CD4-positive, alpha-beta memory T cell (primary cell): ENCODE data around the gene NXF1. TPM values are rescaled to one million over a fixed set of nuclear protein-coding genes. Genes with fewer than 3 reads are reported as not detected.
"Not testable (repeated sequence)": the region's sequence is repeated elsewhere in the genome, so short reads cannot be mapped to it uniquely, and the experiment has no call there.

Source experiments
- CTCF ChIA-PET: fragments of 350-600 bp; sonication (Branson Sonifier 250); formaldehyde crosslinking; loops from one replicate; lab custom pipeline; 2021; ENCODE audit warnings: inconsistent platforms; ENCODE audit not compliant: partially characterized antibody; lab: Charles Lee
- POLR2A ChIA-PET: fragments of 350-600 bp; sonication (Branson Sonifier 250); formaldehyde crosslinking; loops from one replicate; lab custom pipeline; 2021; ENCODE audit not compliant: partially characterized antibody; lab: Charles Lee
- DNase-seq, 5 donors: peaks; one replicate each; pipeline versions ENCODE4 v3.0.0 to v3.0.0-alpha.2; 2020 to 2022; ENCODE audit warnings: mixed read lengths in 1 of 5
- H3K27ac ChIP-seq: one replicate; pipeline ENCODE4 v1.7.0; 2013; ENCODE audit warnings: low read depth, low read length
- H3K27me3 ChIP-seq: 2 replicates; pipeline ENCODE4 v1.7.0; 2013; ENCODE audit warnings: mild to moderate bottlenecking, low read length, moderate library complexity; ENCODE audit not compliant: insufficient read depth
- H3K36me3 ChIP-seq: 2 replicates; pipeline ENCODE4 v1.7.0; 2013; ENCODE audit warnings: mild to moderate bottlenecking, low read length, moderate library complexity; ENCODE audit not compliant: insufficient read depth
- H3K4me1 ChIP-seq: 2 replicates; pipeline ENCODE4 v1.7.0; 2013; ENCODE audit warnings: mild to moderate bottlenecking, low read length, moderate library complexity; ENCODE audit not compliant: insufficient read depth
- H3K4me3 ChIP-seq, 2 donors: one replicate each; pipeline ENCODE4 v1.7.0; 2013; ENCODE audit warnings: low read length in 2 of 2, mild to moderate bottlenecking in 1 of 2
- H3K9me3 ChIP-seq, 2 donors: one replicate each; pipeline ENCODE4 v1.7.0; 2013; ENCODE audit warnings: low read length in 2 of 2, control low read depth in 1 of 2; ENCODE audit not compliant: control insufficient read depth in 1 of 2
- H3K27ac Mint-ChIP-seq, 7 donors: one replicate each; pipeline ENCODE4 v1.8.0; 2020 to 2021; ENCODE audit warnings: mixed read lengths in 7 of 7, mild to moderate bottlenecking in 6 of 7, inconsistent platforms in 3 of 7, moderate library complexity in 3 of 7
- H3K27me3 Mint-ChIP-seq, 2 donors: one replicate each; pipeline ENCODE4 v1.8.0; 2020 to 2021; ENCODE audit warnings: mixed read lengths in 2 of 2
- H3K36me3 Mint-ChIP-seq, 2 donors: one replicate each; pipeline ENCODE4 v1.8.0; 2020 to 2021; ENCODE audit warnings: mixed read lengths in 2 of 2, inconsistent platforms in 1 of 2, mild to moderate bottlenecking in 1 of 2
- H3K4me1 Mint-ChIP-seq, 4 donors: one replicate each; pipeline ENCODE4 v1.8.0; 2020 to 2021; ENCODE audit warnings: mixed read lengths in 4 of 4, mild to moderate bottlenecking in 1 of 4
- H3K4me3 Mint-ChIP-seq, 8 donors: one replicate each; pipeline ENCODE4 v1.8.0; 2020 to 2021; ENCODE audit warnings: mixed read lengths in 8 of 8, mild to moderate bottlenecking in 7 of 8, moderate library complexity in 6 of 8, inconsistent platforms in 3 of 8
- H3K9me3 Mint-ChIP-seq, 8 donors: one replicate each; pipeline ENCODE4 v1.8.0; 2020 to 2021; ENCODE audit warnings: mixed read lengths in 8 of 8, mild to moderate bottlenecking in 5 of 8, inconsistent platforms in 3 of 8, moderate library complexity in 1 of 8
- intact Hi-C: fragments of 100-400 bp; cut with micrococcal nuclease; formaldehyde crosslinking; loops from one replicate; pipeline ENCODE4 v1.15.1; 2023
- microRNA-seq: library from miRNA; unstranded; fragments of <30 nt; microRNA quantifications from one replicate; pipeline ENCODE4 v1.2.0, GENCODE V29; 2021; ENCODE audit warnings: borderline replicate concordance, borderline number of aligned reads, borderline microRNAs expressed, mixed read lengths
- polyA plus RNA-seq, 2 donors: library from polyadenylated mRNA; unstranded; fragments of 300-500 nt; fragmentation: Illumina TruSeq; gene quantifications; one replicate each; pipeline ENCODE4 v1.2.3, GENCODE V29; 2021
- total RNA-seq, 2 experiments: library from RNA; stranded (reverse); gene quantifications; one replicate each; pipeline ENCODE4 v1.2.3, GENCODE V29; 2021

Gene NXF1
- total and polyA plus RNA-seq, 4 experiments from 2014 or later, result 75.2 to 196 (median 139) TPM

DNA sequence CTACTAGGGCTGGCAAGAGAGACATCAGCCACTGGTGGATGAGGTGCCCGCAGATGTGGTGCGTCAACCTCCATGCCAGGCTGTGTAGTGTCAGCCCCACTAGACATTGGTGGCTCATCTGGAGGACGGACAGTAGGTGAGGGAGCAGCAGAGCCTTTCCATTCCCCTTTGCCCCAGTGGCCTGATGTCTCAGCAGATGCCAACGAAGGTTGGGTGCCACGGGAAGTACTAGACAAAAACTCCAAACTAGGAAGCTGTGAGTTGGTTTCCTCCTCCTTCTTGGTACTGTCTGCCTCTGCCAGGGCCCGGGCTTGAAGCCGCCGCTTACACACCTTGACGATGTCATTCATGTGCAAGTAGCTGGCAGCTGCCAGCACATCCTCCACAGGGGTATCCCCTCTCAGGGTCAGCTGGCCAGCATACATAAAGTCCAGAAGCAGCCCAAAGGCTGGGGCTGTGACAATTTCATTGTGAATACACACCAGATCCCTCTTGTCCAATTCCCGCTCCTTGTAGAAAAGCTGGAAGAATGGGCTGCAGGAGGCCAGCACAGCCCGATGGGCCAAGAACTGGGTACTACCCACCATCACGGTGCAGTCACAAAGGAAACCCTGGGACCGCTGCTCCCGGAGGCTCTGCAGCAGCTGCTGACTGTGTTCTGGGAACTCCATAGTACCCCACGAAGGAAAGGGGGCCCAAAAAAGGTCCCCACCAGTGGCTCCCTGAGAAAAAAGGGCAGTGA lies 52.1 kb downstream of the NXF1 start:
- H3K27me3 ChIP-seq, result no peaks in the 10 kb centered on the region
- H3K4me3 ChIP-seq, result peak overlapping the region; percentile 68 to 98
- no peaks in the 10 kb centered on the region for H3K9me3 Mint-ChIP-seq
- H3K4me3 Mint-ChIP-seq, result peak overlapping the region; percentile 96 to 99 (median 98)
- peak overlapping the region; percentile 94 to 100 (median 99) for H3K27ac Mint-ChIP-seq
- H3K36me3 ChIP-seq, result peaks cover 11% of the 10 kb centered on the region
- intact Hi-C loops, result loop anchor here (1.0 kb wide), 3 partner anchors 8 to 103 kb away; partner anchors contain the start of gene POLR2G
- no peaks in the 10 kb centered on the region for H3K9me3 ChIP-seq
- ChIA-PET POLR2A (interaction anchor here (0.5 to 10.0 kb wide), 44 partner anchors 9 to 784 kb away, joined by 3 to 231 read pairs (median 7); partner anchors contain the start of genes BSCL2, C11orf98, CSKMT and EEF1G), CTCF (interaction anchor here (0.8 to 4.3 kb wide), 17 partner anchors 8 to 162 kb away, joined by 3 to 28 read pairs (median 5); partner anchors contain the start of genes HNRNPUL2, POLR2G, TAF6L and TMEM179B)
- peak overlapping the region; percentile 90 for H3K27ac ChIP-seq
- no peak for DNase-seq
- H3K36me3 Mint-ChIP-seq, result peaks cover 12 to 20% of the 10 kb centered on the region in 2 donors
- H3K4me1 ChIP-seq, result peaks cover 45% of the 10 kb centered on the region
- no peaks in the 10 kb centered on the region for H3K27me3 Mint-ChIP-seq
- peaks cover 17 to 45% (median 28%) of the 10 kb centered on the region in 4 donors for H3K4me1 Mint-ChIP-seq

DNA sequence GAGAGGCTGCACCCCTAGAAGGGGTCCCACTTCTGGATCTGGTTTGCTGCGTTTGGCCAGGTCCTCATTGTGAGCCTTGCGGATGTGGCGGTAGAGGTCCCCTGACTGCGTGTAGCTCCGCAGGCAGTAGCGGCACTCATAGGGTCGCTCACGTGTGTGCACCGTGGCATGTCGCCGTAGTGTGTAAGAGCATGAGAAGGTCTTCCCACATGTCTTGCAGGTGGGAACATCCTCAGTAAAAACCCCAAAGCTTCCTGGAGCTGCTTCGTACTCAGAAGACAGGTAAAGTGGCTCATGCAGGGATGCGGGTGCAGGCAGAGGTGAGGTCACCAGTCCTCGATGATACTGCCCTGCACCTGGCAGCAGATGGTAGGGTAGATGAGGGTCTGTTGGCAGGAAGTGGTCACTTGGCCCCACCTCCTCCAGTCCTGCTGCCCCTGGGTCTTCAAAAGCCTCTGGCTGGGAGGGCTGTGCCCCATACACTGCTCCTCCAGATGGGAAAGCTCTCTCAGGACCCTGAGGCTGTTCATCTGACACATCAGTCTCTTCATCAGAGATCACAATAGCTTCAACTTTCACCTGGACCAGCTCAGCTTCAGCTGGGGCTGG lies 53.0 kb downstream of the NXF1 start:
- Histone ChIP-seq H3K36me3 (peaks cover 11% of the 10 kb centered on the region), H3K27ac (peak overlapping the region; percentile 90), H3K4me3 (no peak overlapping the region), H3K27me3 (no peaks in the 10 kb centered on the region), H3K4me1 (peaks cover 45% of the 10 kb centered on the region), H3K9me3 (no peaks in the 10 kb centered on the region)
- ChIA-PET CTCF (interaction anchor here (1.4 to 4.3 kb wide), 3 partner anchors 9 to 35 kb away, joined by 4 to 28 read pairs (median 14); partner anchors contain the start of genes POLR2G and TMEM179B), POLR2A (interaction anchor here (0.5 to 10.0 kb wide), 12 partner anchors 11 to 783 kb away, joined by 3 to 231 read pairs (median 48); partner anchors contain the start of genes BSCL2, C11orf98, CSKMT and GNG3)
- intact Hi-C loops, result no loop called here
- Mint-ChIP-seq H3K9me3 (no peaks in the 10 kb centered on the region), H3K36me3 (peaks cover 12 to 23% of the 10 kb centered on the region in 2 donors), H3K4me1 (peaks cover 17 to 45% (median 28%) of the 10 kb centered on the region in 4 donors), H3K4me3 (peak overlapping the region in 4 of 8 donors; percentile 29 to 97 (median 42)), H3K27me3 (no peaks in the 10 kb centered on the region), H3K27ac (peak overlapping the region in 6 of 7 donors; percentile 42 to 100 (median 66))
- DNase-seq, result no peak

DNA sequence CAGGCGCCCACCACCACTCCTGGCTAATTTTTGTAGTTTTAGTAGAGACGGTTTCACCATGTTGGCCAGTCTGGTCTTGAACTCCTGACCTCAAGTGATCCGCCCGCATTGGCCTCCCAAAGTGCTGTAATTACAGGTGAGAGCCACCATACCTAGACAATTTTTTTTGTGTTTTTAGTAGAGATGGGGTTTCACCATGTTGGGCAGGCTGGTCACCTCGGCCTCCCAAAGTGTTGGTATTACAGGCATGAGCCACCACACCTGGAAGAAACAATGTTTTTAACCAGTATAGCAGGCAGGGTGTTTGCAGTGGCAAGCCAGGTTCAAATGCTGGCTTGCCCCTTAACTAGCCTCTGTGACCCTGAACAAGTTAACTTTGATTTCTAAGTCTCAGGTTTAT lies 55.3 kb downstream of the NXF1 start:
- H3K4me1 Mint-ChIP-seq, result peaks cover 15 to 45% (median 28%) of the 10 kb centered on the region in 4 donors
- H3K4me3 ChIP-seq, H3K4me3 Mint-ChIP-seq, H3K27ac ChIP-seq, DNase-seq, H3K27me3 ChIP-seq, intact Hi-C loops, H3K27me3 Mint-ChIP-seq, H3K9me3 Mint-ChIP-seq, H3K9me3 ChIP-seq: not testable (repeated sequence)
- H3K27ac Mint-ChIP-seq, result peak overlapping the region in 3 of 7 donors; percentile 22 to 68 (median 46)
- POLR2A ChIA-PET, result interaction anchor here (0.6 to 10.0 kb wide), 3 partner anchors 11 to 110 kb away, joined by 4 to 231 read pairs (median 5); partner anchors contain the start of genes HNRNPUL2, POLR2G and TTC9C
- peaks cover 12 to 23% of the 10 kb centered on the region in 2 donors for H3K36me3 Mint-ChIP-seq
- peaks cover 11% of the 10 kb centered on the region for H3K36me3 ChIP-seq
- peaks cover 45% of the 10 kb centered on the region for H3K4me1 ChIP-seq
- CTCF ChIA-PET, result interaction anchor here (1.2 kb wide), 1 partner anchor 36 kb away, joined by 3 read pairs; no protein-coding TSS in a partner anchor

GRCh38 chr11:62747475-62748160 lies 57.6 kb downstream of the NXF1 start:
- H3K9me3 Mint-ChIP-seq, result no peaks in the 10 kb centered on the region
- Histone ChIP-seq H3K4me3 (no peak overlapping the region), H3K27ac (no peak overlapping the region), H3K4me1 (peaks cover 30% of the 10 kb centered on the region), H3K27me3 (no peaks in the 10 kb centered on the region), H3K9me3 (no peaks in the 10 kb centered on the region), H3K36me3 (peaks cover 6% of the 10 kb centered on the region)
- ChIA-PET POLR2A (interaction anchor here (1.5 to 1.7 kb wide), 2 partner anchors 20 to 93 kb away, joined by 4 to 11 read pairs; partner anchors contain the start of gene HNRNPUL2), CTCF (interaction anchor here (0.6 to 1.4 kb wide), 3 partner anchors 18 to 71 kb away, joined by 3 to 5 read pairs (median 4); partner anchors contain the start of gene TMEM179B)
- H3K4me3 Mint-ChIP-seq, result no peak overlapping the region
- intact Hi-C loops, result no loop called here
- peaks cover 9 to 26% (median 14%) of the 10 kb centered on the region in 4 donors for H3K4me1 Mint-ChIP-seq
- DNase-seq, result no peak
- H3K36me3 Mint-ChIP-seq, result peaks cover 8 to 14% of the 10 kb centered on the region in 2 donors
- no peaks in the 10 kb centered on the region for H3K27me3 Mint-ChIP-seq
- no peak overlapping the region for H3K27ac Mint-ChIP-seq

Small RNA genes lying within 50 kb of the gene (microRNA-seq; reads per million reads assigned to microRNA genes)
- gene MIR6514 (0.96 reads per million), gene MIR6748 (not detected)

Other genes with a start within 250 kb of the NXF1 start
- 1,000 to 10,000 TPM; 1,815 to 1,855 TPM for gene EEF1G, start 231.5 kb downstream of the NXF1 start, total RNA-seq
- 1,000 to 10,000 TPM; 1,453 to 1,910 TPM for gene EEF1G, start 231.5 kb downstream of the NXF1 start, polyA plus RNA-seq
- 10 to 100 TPM; 37.7 to 38.1 TPM for gene TUT1, start 213.9 kb downstream of the NXF1 start, total RNA-seq
- gene TUT1, start 213.9 kb downstream of the NXF1 start, polyA plus RNA-seq, result 10 to 100 TPM; 14.6 to 19.7 TPM
- 100 to 1,000 TPM; 207 to 210 TPM for gene MTA2, start 203.6 kb downstream of the NXF1 start, total RNA-seq
- gene MTA2, start 203.6 kb downstream of the NXF1 start, polyA plus RNA-seq, result 10 to 100 TPM; 16.6 to 36.4 TPM
- 100 to 1,000 TPM; 192 to 201 TPM for gene EML3, start 192.7 kb downstream of the NXF1 start, total RNA-seq
- 10 to 100 TPM; 18.2 to 24.8 TPM for gene EML3, start 192.7 kb downstream of the NXF1 start, polyA plus RNA-seq
- gene ROM1, start 192.2 kb downstream of the NXF1 start, total RNA-seq, result 1 to 10 TPM; 1.6 to 1.9 TPM
- under 1 TPM; 0.98 to 1.00 TPM for gene ROM1, start 192.2 kb downstream of the NXF1 start, polyA plus RNA-seq
- gene B3GAT3, start 183.5 kb downstream of the NXF1 start, total RNA-seq, result 10 to 100 TPM; 66.3 to 74.3 TPM
- gene B3GAT3, start 183.5 kb downstream of the NXF1 start, polyA plus RNA-seq, result 10 to 100 TPM; 37.9 to 48.4 TPM
- gene GANAB, start 158.8 kb downstream of the NXF1 start, total RNA-seq, result 100 to 1,000 TPM; 260 to 262 TPM
- 100 to 1,000 TPM; 122 to 142 TPM for gene GANAB, start 158.8 kb downstream of the NXF1 start, polyA plus RNA-seq
- 10 to 100 TPM; 32.2 to 34.3 TPM for gene INTS5, start 152.1 kb downstream of the NXF1 start, total RNA-seq
- gene INTS5, start 152.1 kb downstream of the NXF1 start, polyA plus RNA-seq, result 10 to 100 TPM; 23.7 to 39.4 TPM
- 10 to 100 TPM; 48.9 to 53.1 TPM for gene C11orf98, start 140.2 kb downstream of the NXF1 start, total RNA-seq
- gene C11orf98, start 140.2 kb downstream of the NXF1 start, polyA plus RNA-seq, result 10 to 100 TPM; 77.8 to 94.9 TPM
- 10 to 100 TPM; 31.4 to 32.3 TPM for gene CSKMT, start 140.1 kb downstream of the NXF1 start, total RNA-seq
- 1 to 10 TPM; 3.0 to 3.8 TPM for gene CSKMT, start 140.1 kb downstream of the NXF1 start, polyA plus RNA-seq
- gene UQCC3, start 133.8 kb downstream of the NXF1 start, total RNA-seq, result 1 to 10 TPM; 7.2 to 8.5 TPM
- gene UQCC3, start 133.8 kb downstream of the NXF1 start, polyA plus RNA-seq, result 10 to 100 TPM; 10.7 to 12.1 TPM
- 10 to 100 TPM; 26.7 to 28.6 TPM for gene LBHD1, start 133.2 kb downstream of the NXF1 start, total RNA-seq
- 1 to 10 TPM; 2.4 to 2.7 TPM for gene LBHD1, start 133.2 kb downstream of the NXF1 start, polyA plus RNA-seq
- 100 to 1,000 TPM; 178 to 185 TPM for gene UBXN1, start 126.4 kb downstream of the NXF1 start, total RNA-seq
- 100 to 1,000 TPM; 150 to 181 TPM for gene UBXN1, start 126.4 kb downstream of the NXF1 start, polyA plus RNA-seq
- gene LRRN4CL, start 115.9 kb downstream of the NXF1 start, total RNA-seq, result under 1 TPM; 0.11 to 0.12 TPM
- gene LRRN4CL, start 115.9 kb downstream of the NXF1 start, polyA plus RNA-seq, result not detected
- 10 to 100 TPM; 34.5 to 36.6 TPM for gene BSCL2, start 98.0 kb downstream of the NXF1 start, total RNA-seq
- 10 to 100 TPM; 48.9 to 51.7 TPM for gene BSCL2, start 98.0 kb downstream of the NXF1 start, polyA plus RNA-seq
- gene GNG3, start 97.8 kb downstream of the NXF1 start, total RNA-seq, result not detected
- gene GNG3, start 97.8 kb downstream of the NXF1 start, polyA plus RNA-seq, result not detected
- gene HNRNPUL2, start 78.0 kb downstream of the NXF1 start, total RNA-seq, result 10 to 100 TPM; 79.6 to 83.4 TPM
- gene HNRNPUL2, start 78.0 kb downstream of the NXF1 start, polyA plus RNA-seq, result 1 to 10 TPM in 1 of 2 donors, under 1 TPM in 1; 0.30 to 3.2 TPM
- gene TTC9C, start 77.0 kb downstream of the NXF1 start, total RNA-seq, result 10 to 100 TPM; 51.0 to 53.5 TPM
- gene TTC9C, start 77.0 kb downstream of the NXF1 start, polyA plus RNA-seq, result 10 to 100 TPM; 10.2 to 25.8 TPM
- gene ZBTB3, start 51.3 kb downstream of the NXF1 start, total RNA-seq, result 10 to 100 TPM; 27.2 to 27.9 TPM
- 1 to 10 TPM; 6.0 to 8.6 TPM for gene ZBTB3, start 51.3 kb downstream of the NXF1 start, polyA plus RNA-seq
- gene POLR2G, start 43.9 kb downstream of the NXF1 start, total RNA-seq, result 10 to 100 TPM; 77.2 to 84.6 TPM
- 100 to 1,000 TPM; 207 to 300 TPM for gene POLR2G, start 43.9 kb downstream of the NXF1 start, polyA plus RNA-seq
- 10 to 100 TPM; 26.3 to 34.0 TPM for gene TAF6L, start 34.0 kb downstream of the NXF1 start, total RNA-seq
- 10 to 100 TPM in 1 of 2 donors, 1 to 10 TPM in 1; 5.7 to 10.5 TPM for gene TAF6L, start 34.0 kb downstream of the NXF1 start, polyA plus RNA-seq
- gene TMEM179B, start 18.0 kb downstream of the NXF1 start, total RNA-seq, result 10 to 100 TPM; 66.3 to 66.6 TPM
- 100 to 1,000 TPM; 102 to 166 TPM for gene TMEM179B, start 18.0 kb downstream of the NXF1 start, polyA plus RNA-seq
- gene TMEM223, start 13.4 kb downstream of the NXF1 start, total RNA-seq, result 10 to 100 TPM; 21.6 to 23.1 TPM
- 10 to 100 TPM; 38.9 to 45.5 TPM for gene TMEM223, start 13.4 kb downstream of the NXF1 start, polyA plus RNA-seq
- 10 to 100 TPM; 66.0 to 67.9 TPM for gene STX5, start 26.6 kb upstream of the NXF1 start, total RNA-seq
- gene STX5, start 26.6 kb upstream of the NXF1 start, polyA plus RNA-seq, result 10 to 100 TPM; 30.4 to 31.8 TPM
- not detected for gene TEX54, start 27.4 kb upstream of the NXF1 start, total RNA-seq
- 1 to 10 TPM; 1.3 to 1.9 TPM for gene TEX54, start 27.4 kb upstream of the NXF1 start, polyA plus RNA-seq
- 10 to 100 TPM; 79.3 to 82.2 TPM for gene WDR74, start 34.1 kb upstream of the NXF1 start, total RNA-seq
- 10 to 100 TPM; 33.9 to 50.8 TPM for gene WDR74, start 34.1 kb upstream of the NXF1 start, polyA plus RNA-seq
- gene SLC3A2, start 75.5 kb upstream of the NXF1 start, total RNA-seq, result 100 to 1,000 TPM; 205 to 215 TPM
- gene SLC3A2, start 75.5 kb upstream of the NXF1 start, polyA plus RNA-seq, result 100 to 1,000 TPM; 157 to 226 TPM
- not detected for gene CHRM1, start 115.9 kb upstream of the NXF1 start, total RNA-seq
- not detected for gene CHRM1, start 115.9 kb upstream of the NXF1 start, polyA plus RNA-seq
- not detected for gene SLC22A6, start 179.5 kb upstream of the NXF1 start, total RNA-seq
- gene SLC22A6, start 179.5 kb upstream of the NXF1 start, polyA plus RNA-seq, result not detected
- gene SLC22A8, start 210.4 kb upstream of the NXF1 start, total RNA-seq, result not detected
- gene SLC22A8, start 210.4 kb upstream of the NXF1 start, polyA plus RNA-seq, result not detected